Measurements from ENCODE around the gene RNF103. TPM values are rescaled to one million over a fixed set of nuclear protein-coding genes. Genes with fewer than 3 reads are reported as not detected.

RNF103 gene
- total and polyA plus RNA-seq, 4 donors: 15.4 to 38.2 (median 19.4) TPM

- H3K27ac ChIP-seq (ENCODE audit: low read depth in 1 of 2, low read length in 2 of 2): no peak overlapping the region
- no peaks in the 10 kb centered on the region for H3K27me3 ChIP-seq (ENCODE audit: control insufficient read depth in 4 of 4, insufficient read depth in 4 of 4, low read length in 3 of 4)
- H3K36me3 ChIP-seq (ENCODE audit: control insufficient read depth in 4 of 4, insufficient read depth in 3 of 4, low read depth in 1 of 4, low read length in 3 of 4): no peaks in the 10 kb centered on the region
- TF ChIP-seq HNF4G (IDR thresholded peaks at IDR 0.05) (no peak), YY1 (IDR thresholded peaks at IDR 0.05) (no peak)
- WGBS: 95% methylated on average over 6 of the region's 6 CpGs
- peaks cover 0 to under 1% (median 0%) of the 10 kb centered on the region in 4 donors for H3K9me3 ChIP-seq (ENCODE audit: control insufficient read depth in 4 of 4, low read length in 3 of 4)
- H3K4me1 ChIP-seq (ENCODE audit: control insufficient read depth in 4 of 4, insufficient read depth in 4 of 4, low read length in 3 of 4): peaks cover 17 to 41% (median 27%) of the 10 kb centered on the region in 4 donors
- no peak overlapping the region for H3K4me3 ChIP-seq (ENCODE audit: low read depth in 1 of 3, low read length in 3 of 3)
- DNase-seq (ENCODE audit: low spot score): no peak
- H3K9ac ChIP-seq (ENCODE audit: low read depth in 1 of 2, low read length in 2 of 2): no peak overlapping the region
Observed at GRCh38 chr2:86634352-86634751, 10.7 kb upstream of the RNF103 start.

- no peaks in the 10 kb centered on the region for H3K9me3 ChIP-seq (ENCODE audit: control insufficient read depth in 4 of 4, low read length in 3 of 4)
- DNase-seq (ENCODE audit: low spot score): no peak
- H3K36me3 ChIP-seq (ENCODE audit: control insufficient read depth in 4 of 4, insufficient read depth in 3 of 4, low read depth in 1 of 4, low read length in 3 of 4): no peaks in the 10 kb centered on the region
- no peak overlapping the region for H3K4me3 ChIP-seq (ENCODE audit: low read depth in 1 of 3, low read length in 3 of 3)
- no peak overlapping the region for H3K9ac ChIP-seq (ENCODE audit: low read depth in 1 of 2, low read length in 2 of 2)
- no peaks in the 10 kb centered on the region for H3K27me3 ChIP-seq (ENCODE audit: control insufficient read depth in 4 of 4, insufficient read depth in 4 of 4, low read length in 3 of 4)
- peaks cover 19 to 47% (median 34%) of the 10 kb centered on the region in 4 donors for H3K4me1 ChIP-seq (ENCODE audit: control insufficient read depth in 4 of 4, insufficient read depth in 4 of 4, low read length in 3 of 4)
- TF ChIP-seq CTCF (IDR thresholded peaks at IDR 0.05; ENCODE audit: low read depth, low read length, missing input control) (no peak), TAF1 (conservative IDR thresholded peaks at IDR 0.05) (no peak), FOXA1 (IDR thresholded peaks at IDR 0.05) (no peak), GABPA (IDR thresholded peaks at IDR 0.05 in 1 of 2, conservative IDR thresholded peaks at IDR 0.05 in 1 of 2) (no peak), SP1 (IDR thresholded peaks at IDR 0.05) (no peak), FOXA2 (IDR thresholded peaks at IDR 0.05) (no peak), YY1 (IDR thresholded peaks at IDR 0.05) (no peak), ATF3 (IDR thresholded peaks at IDR 0.05) (no peak), REST (IDR thresholded peaks at IDR 0.05) (no peak)
- 56% methylated on average over 5 of the region's 5 CpGs for WGBS
- peak overlapping the region; percentile 36 to 61 for H3K27ac ChIP-seq (ENCODE audit: low read depth in 1 of 2, low read length in 2 of 2)
Observed at GRCh38 chr2:86633155-86633651, 9.5 kb upstream of the RNF103 start.

GRCh38 chr2:86632672-86633071 lies 9.0 kb upstream of the RNF103 start:
- Histone ChIP-seq H3K9me3 (ENCODE audit: control insufficient read depth in 4 of 4, low read length in 3 of 4) (no peaks in the 10 kb centered on the region), H3K9ac (ENCODE audit: low read depth in 1 of 2, low read length in 2 of 2) (no peak overlapping the region), H3K4me1 (ENCODE audit: control insufficient read depth in 4 of 4, insufficient read depth in 4 of 4, low read length in 3 of 4) (peaks cover 19 to 50% (median 36%) of the 10 kb centered on the region in 4 donors), H3K4me3 (ENCODE audit: low read depth in 1 of 3, low read length in 3 of 3) (no peak overlapping the region), H3K27me3 (ENCODE audit: control insufficient read depth in 4 of 4, insufficient read depth in 4 of 4, low read length in 3 of 4) (no peaks in the 10 kb centered on the region), H3K27ac (ENCODE audit: low read depth in 1 of 2, low read length in 2 of 2) (peak overlapping the region; percentile 36 to 61), H3K36me3 (ENCODE audit: control insufficient read depth in 4 of 4, insufficient read depth in 3 of 4, low read depth in 1 of 4, low read length in 3 of 4) (no peaks in the 10 kb centered on the region)
- 18% methylated on average over 2 of the region's 2 CpGs for WGBS
- no peak for DNase-seq (ENCODE audit: low spot score)
- peak; percentile 66 to 67 for TF ChIP-seq HNF4A (conservative IDR thresholded peaks at IDR 0.05)
- no peak for TF ChIP-seq REST (IDR thresholded peaks at IDR 0.05)
- peak; percentile 39 for TF ChIP-seq MAX (IDR thresholded peaks at IDR 0.05)
- TF ChIP-seq GABPA (IDR thresholded peaks at IDR 0.05 in 1 of 2, conservative IDR thresholded peaks at IDR 0.05 in 1 of 2): no peak
- peak; percentile 9 for TF ChIP-seq FOXA1 (IDR thresholded peaks at IDR 0.05)
- TF ChIP-seq RAD21 (IDR thresholded peaks at IDR 0.05): peak; percentile 30 to 35
- peak; percentile 75 for TF ChIP-seq YY1 (IDR thresholded peaks at IDR 0.05)
- no peak for TF ChIP-seq NR2F2 (IDR thresholded peaks at IDR 0.05)
- peak; percentile 52 for TF ChIP-seq SP1 (IDR thresholded peaks at IDR 0.05)
- peak in 1 of 2 donors; percentile 49 for TF ChIP-seq JUND (IDR thresholded peaks at IDR 0.05)
- peak; percentile 26 for TF ChIP-seq ZBTB33 (IDR thresholded peaks at IDR 0.05)
- TF ChIP-seq FOXA2 (IDR thresholded peaks at IDR 0.05): peak; percentile 71

All from liver (tissue), 9 donors.